GM18526 (cell line): ENCODE data around the gene PRDM10.

Source experiments
- POLR2A ChIP-seq: IDR thresholded peaks from 3 replicates; pipeline ENCODE4 v1.6.1; 2011; ENCODE audit not compliant: insufficient read length; ENCODE audit errors: extremely low read depth

Gene PRDM10

GRCh38 chr11:129856036-129856435 lies 146.6 kb downstream of the PRDM10 start:
- TF ChIP-seq POLR2A, result no peak

GRCh38 chr11:129855086-129855485 lies 147.5 kb downstream of the PRDM10 start:
- no peak for TF ChIP-seq POLR2A

- no peak for TF ChIP-seq POLR2A
Measured at GRCh38 chr11:129854232-129854805, 148.3 kb downstream of the PRDM10 start.

GRCh38 chr11:129853518-129854231 lies 149.0 kb downstream of the PRDM10 start:
- TF ChIP-seq POLR2A, result no peak

GRCh38 chr11:129852125-129852740 lies 150.4 kb downstream of the PRDM10 start:
- TF ChIP-seq POLR2A, result no peak
